ENCODE results near the gene SEMA6A. TPM values are rescaled to one million over a fixed set of nuclear protein-coding genes. Genes with fewer than 3 reads are reported as not detected.

SEMA6A gene
- total RNA-seq, 1 experiment from 2014 or later: 2.1 TPM

- H3K4me1 Mint-ChIP-seq (ENCODE audit: insufficient read depth, unreplicated experiment): no peaks in the 10 kb centered on the region
- ChIA-PET POLR2A (interaction anchor here (0.6 kb wide), 1 partner anchor 520 kb away, joined by 4 read pairs; no protein-coding TSS in a partner anchor), CTCF (interaction anchor here (1.1 kb wide), 1 partner anchor 10 kb away, joined by 4 read pairs; no protein-coding TSS in a partner anchor)
- no peaks in the 10 kb centered on the region for H3K36me3 Mint-ChIP-seq (ENCODE audit: insufficient read depth, unreplicated experiment)
- no peaks in the 10 kb centered on the region for H3K27me3 Mint-ChIP-seq (ENCODE audit: insufficient read depth, unreplicated experiment)
- TF ChIP-seq CTCF (IDR thresholded peaks at IDR 0.05; ENCODE audit: unreplicated experiment): no peak
- no TSS peak for BruUV-seq (replicated peaks)
- no peak for DNase-seq (ENCODE audit: unreplicated experiment)
- no peaks in the 10 kb centered on the region for H3K9me3 Mint-ChIP-seq (ENCODE audit: unreplicated experiment)
- H3K27ac Mint-ChIP-seq (ENCODE audit: low read depth, unreplicated experiment): no peak overlapping the region
- intact Hi-C loops (cut with micrococcal nuclease): no loop called here
- no peak overlapping the region for H3K4me3 Mint-ChIP-seq (ENCODE audit: unreplicated experiment)
Measured at GRCh38 chr5:116402235-116402634, 172.4 kb downstream of the SEMA6A start.

GRCh38 chr5:116401576-116401975, 173.0 kb downstream of the SEMA6A start:
- Mint-ChIP-seq H3K36me3 (ENCODE audit: insufficient read depth, unreplicated experiment) (no peaks in the 10 kb centered on the region), H3K4me1 (ENCODE audit: insufficient read depth, unreplicated experiment) (no peaks in the 10 kb centered on the region), H3K27ac (ENCODE audit: low read depth, unreplicated experiment) (no peak overlapping the region), H3K27me3 (ENCODE audit: insufficient read depth, unreplicated experiment) (no peaks in the 10 kb centered on the region), H3K9me3 (ENCODE audit: unreplicated experiment) (no peaks in the 10 kb centered on the region), H3K4me3 (ENCODE audit: unreplicated experiment) (no peak overlapping the region)
- BruUV-seq (replicated peaks): no TSS peak
- intact Hi-C loops (cut with micrococcal nuclease): no loop called here
- no peak for TF ChIP-seq CTCF (IDR thresholded peaks at IDR 0.05; ENCODE audit: unreplicated experiment)
- POLR2A ChIA-PET: interaction anchor here (0.7 kb wide), 1 partner anchor 273 kb away, joined by 3 read pairs; no protein-coding TSS in a partner anchor
- no peak for DNase-seq (ENCODE audit: unreplicated experiment)
- CTCF ChIA-PET: interaction anchor here (1.1 kb wide), 1 partner anchor 11 kb away, joined by 4 read pairs; no protein-coding TSS in a partner anchor

- Mint-ChIP-seq H3K27ac (ENCODE audit: low read depth, unreplicated experiment) (no peak overlapping the region), H3K4me1 (ENCODE audit: insufficient read depth, unreplicated experiment) (no peaks in the 10 kb centered on the region), H3K36me3 (ENCODE audit: insufficient read depth, unreplicated experiment) (no peaks in the 10 kb centered on the region), H3K27me3 (ENCODE audit: insufficient read depth, unreplicated experiment) (no peaks in the 10 kb centered on the region), H3K9me3 (ENCODE audit: unreplicated experiment) (no peaks in the 10 kb centered on the region), H3K4me3 (ENCODE audit: unreplicated experiment) (no peak overlapping the region)
- CTCF ChIA-PET: interaction anchor here (0.6 kb wide), 1 partner anchor 249 kb away, joined by 4 read pairs; no protein-coding TSS in a partner anchor
- no peak for DNase-seq (ENCODE audit: unreplicated experiment)
- TF ChIP-seq CTCF (IDR thresholded peaks at IDR 0.05; ENCODE audit: unreplicated experiment): no peak
- intact Hi-C loops (cut with micrococcal nuclease): no loop called here
- no TSS peak for BruUV-seq (replicated peaks)
- POLR2A ChIA-PET: no interaction called here
Measured at GRCh38 chr5:116396476-116397099, 178.0 kb downstream of the SEMA6A start.

- no TSS peak for BruUV-seq (replicated peaks)
- no peaks in the 10 kb centered on the region for H3K27me3 Mint-ChIP-seq (ENCODE audit: insufficient read depth, unreplicated experiment)
- POLR2A ChIA-PET: no interaction called here
- H3K27ac Mint-ChIP-seq (ENCODE audit: low read depth, unreplicated experiment): no peak overlapping the region
- CTCF ChIA-PET: interaction anchor here (0.6 kb wide), 1 partner anchor 248 kb away, joined by 4 read pairs; no protein-coding TSS in a partner anchor
- no peak for DNase-seq (ENCODE audit: unreplicated experiment)
- no peak overlapping the region for H3K4me3 Mint-ChIP-seq (ENCODE audit: unreplicated experiment)
- no peaks in the 10 kb centered on the region for H3K4me1 Mint-ChIP-seq (ENCODE audit: insufficient read depth, unreplicated experiment)
- H3K36me3 Mint-ChIP-seq (ENCODE audit: insufficient read depth, unreplicated experiment): no peaks in the 10 kb centered on the region
- no peak for TF ChIP-seq CTCF (IDR thresholded peaks at IDR 0.05; ENCODE audit: unreplicated experiment)
- intact Hi-C loops (cut with micrococcal nuclease): no loop called here
- H3K9me3 Mint-ChIP-seq (ENCODE audit: unreplicated experiment): no peaks in the 10 kb centered on the region
Measured at GRCh38 chr5:116395631-116396203, 178.9 kb downstream of the SEMA6A start.

Data from MCF 10A (cell line).